ENCODE results near the gene TRANK1.

TRANK1 gene

GRCh38 chr3:36784138-36784635 lies 160.7 kb downstream of the TRANK1 start:
- no peak for TF ChIP-seq CTCF (conservative IDR thresholded peaks at IDR 0.05)
- no peak overlapping the region for H3K27ac ChIP-seq

- TF ChIP-seq CTCF (conservative IDR thresholded peaks at IDR 0.05) = no peak
- peak overlapping the region; percentile 32 for H3K27ac ChIP-seq
Measured at GRCh38 chr3:36777424-36778218, 167.2 kb downstream of the TRANK1 start.

All from VCaP (cell line).